Measurements from ENCODE around the gene PTPRN2. TPM values are rescaled to one million over a fixed set of nuclear protein-coding genes. Genes with fewer than 3 reads are reported as not detected.
"Not testable (repeated sequence)": the region's sequence is repeated elsewhere in the genome, so short reads cannot be mapped to it uniquely, and the experiment has no call there.

Gene PTPRN2
- total RNA-seq, 1 donor from 2014 or later, result 11.4 TPM

DNA sequence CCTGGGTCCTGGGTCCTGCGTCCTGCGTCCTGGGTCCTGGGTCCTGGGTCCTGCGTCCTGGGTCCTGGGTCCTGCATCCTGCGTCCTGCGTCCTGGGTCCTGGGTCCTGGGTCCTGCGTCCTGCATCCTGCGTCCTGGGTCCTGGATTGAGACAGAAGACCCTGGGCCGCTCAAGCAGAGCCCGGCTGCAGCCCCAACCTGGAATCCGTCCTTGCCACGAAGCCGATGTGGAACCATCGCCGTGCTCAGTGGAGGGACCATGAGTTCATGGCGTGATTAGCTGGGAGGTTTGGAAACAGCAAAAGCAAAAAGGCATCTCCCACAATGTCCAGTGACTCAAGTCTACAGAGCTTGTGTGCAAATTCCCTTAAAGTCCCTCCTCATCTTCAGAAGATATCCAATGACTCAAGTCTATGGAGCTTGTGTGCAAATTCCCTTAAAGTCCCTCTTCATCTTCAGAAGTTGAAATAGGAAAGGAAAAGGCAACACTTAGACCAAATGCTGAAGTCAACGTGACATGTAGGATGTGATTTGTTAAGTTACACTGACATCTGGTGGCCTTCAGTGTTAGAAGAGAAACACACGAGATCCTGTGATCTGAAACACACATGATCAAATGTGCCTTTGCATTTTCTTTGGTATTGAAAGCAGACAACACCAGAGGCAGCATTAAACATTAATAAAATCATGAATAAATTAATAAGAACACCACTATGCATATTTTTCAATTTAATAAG is 179.9 kb downstream of the PTPRN2 start:
- Mint-ChIP-seq H3K27me3 (no peaks in the 10 kb centered on the region), H3K27ac (no peak overlapping the region), H3K9me3 (ENCODE audit: low read depth) (no peaks in the 10 kb centered on the region), H3K4me3 (ENCODE audit: low read depth) (no peak overlapping the region), H3K4me1 (ENCODE audit: low read depth) (peaks cover 14% of the 10 kb centered on the region), H3K36me3 (ENCODE audit: insufficient read depth) (no peaks in the 10 kb centered on the region)
- TF ChIP-seq CTCF (IDR thresholded peaks at IDR 0.05; ENCODE audit: unreplicated experiment), result peak; percentile 70
- no peak for DNase-seq (ENCODE audit: low spot score, unreplicated experiment)

GRCh38 chr7:158406801-158407200 is 180.8 kb downstream of the PTPRN2 start:
- Mint-ChIP-seq H3K4me1 (ENCODE audit: low read depth) (peaks cover 14% of the 10 kb centered on the region), H3K9me3 (ENCODE audit: low read depth) (no peaks in the 10 kb centered on the region), H3K4me3 (ENCODE audit: low read depth) (no peak overlapping the region), H3K27me3 (peaks cover under 1% of the 10 kb centered on the region), H3K36me3 (ENCODE audit: insufficient read depth) (no peaks in the 10 kb centered on the region), H3K27ac (no peak overlapping the region)
- no peak for TF ChIP-seq CTCF (IDR thresholded peaks at IDR 0.05; ENCODE audit: unreplicated experiment)
- DNase-seq (ENCODE audit: low spot score, unreplicated experiment), result no peak

DNA sequence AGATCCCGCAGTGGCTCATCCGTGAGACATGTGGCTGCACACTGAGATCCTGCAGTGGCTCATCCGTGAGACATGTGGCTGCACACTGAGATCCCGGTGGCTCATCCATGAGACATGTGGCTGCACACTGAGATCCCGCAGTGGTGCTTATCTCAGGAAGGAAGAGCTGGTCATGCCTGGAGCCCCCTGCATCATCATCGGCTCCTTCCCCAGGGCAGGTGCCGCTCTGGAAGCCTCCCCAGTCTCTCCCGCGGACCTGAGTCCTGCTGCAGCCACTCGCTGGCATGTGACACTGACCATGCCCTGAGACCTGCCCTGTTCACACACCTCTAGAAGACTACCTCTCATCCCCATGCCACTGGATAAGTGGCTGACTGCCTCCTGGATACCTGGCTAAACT is 181.3 kb downstream of the PTPRN2 start:
- Mint-ChIP-seq H3K4me3 (ENCODE audit: low read depth) (no peak overlapping the region), H3K27ac (no peak overlapping the region), H3K36me3 (ENCODE audit: insufficient read depth) (no peaks in the 10 kb centered on the region), H3K9me3 (ENCODE audit: low read depth) (no peaks in the 10 kb centered on the region), H3K27me3 (peaks cover 5% of the 10 kb centered on the region), H3K4me1 (ENCODE audit: low read depth) (peaks cover 14% of the 10 kb centered on the region)
- no peak for TF ChIP-seq CTCF (IDR thresholded peaks at IDR 0.05; ENCODE audit: unreplicated experiment)
- no peak for DNase-seq (ENCODE audit: low spot score, unreplicated experiment)

GRCh38 chr7:158405771-158406170 is 181.9 kb downstream of the PTPRN2 start:
- H3K27ac Mint-ChIP-seq; H3K27me3 Mint-ChIP-seq; H3K9me3 Mint-ChIP-seq (ENCODE audit: low read depth); H3K36me3 Mint-ChIP-seq (ENCODE audit: insufficient read depth); DNase-seq (ENCODE audit: low spot score, unreplicated experiment); H3K4me3 Mint-ChIP-seq (ENCODE audit: low read depth): not testable (repeated sequence)
- peaks cover 14% of the 10 kb centered on the region for H3K4me1 Mint-ChIP-seq (ENCODE audit: low read depth)

- peaks cover 14% of the 10 kb centered on the region for H3K4me1 Mint-ChIP-seq (ENCODE audit: low read depth)
- H3K27ac Mint-ChIP-seq, result no peak overlapping the region
- H3K4me3 Mint-ChIP-seq (ENCODE audit: low read depth), result no peak overlapping the region
- H3K27me3 Mint-ChIP-seq, result peaks cover 5% of the 10 kb centered on the region
- H3K9me3 Mint-ChIP-seq (ENCODE audit: low read depth), result no peaks in the 10 kb centered on the region
- no peak for TF ChIP-seq CTCF (IDR thresholded peaks at IDR 0.05; ENCODE audit: unreplicated experiment)
- DNase-seq (ENCODE audit: low spot score, unreplicated experiment), result no peak
- H3K36me3 Mint-ChIP-seq (ENCODE audit: insufficient read depth), result no peaks in the 10 kb centered on the region
Measured at GRCh38 chr7:158405324-158405723, 182.3 kb downstream of the PTPRN2 start.
